NB4 (cell line): ENCODE measurements around the gene PSMD10.

Experiments
- DNase-seq: peaks from one replicate; pipeline ENCODE4 v3.0.0; 2010; ENCODE audit warnings: low read depth
- H3K4me3 ChIP-seq: one replicate; pipeline ENCODE4 v1.5.1; 2011; ENCODE audit warnings: mild to moderate bottlenecking, low read depth, low read length, moderate library complexity
- CTCF ChIP-seq: IDR thresholded peaks from one replicate; pipeline ENCODE4 v1.5.1; 2012; ENCODE audit warnings: low read depth, low read length
- MYC ChIP-seq: IDR thresholded peaks from 2 replicates; pipeline ENCODE4 v1.6.1; 2011; ENCODE audit warnings: low read depth, low read length
- POLR2A ChIP-seq: IDR thresholded peaks from 2 replicates; pipeline ENCODE4 v1.6.1; 2011; ENCODE audit warnings: mild to moderate bottlenecking; ENCODE audit not compliant: insufficient read length; ENCODE audit errors: extremely low read depth
- TF ChIP-seq, protein P1 (sequence below): IDR thresholded peaks from 2 replicates; pipeline ENCODE4 v1.6.1; 2011; ENCODE audit warnings: low read depth, low read length

Gene PSMD10

GRCh38 chrX:108072746-108073145, 18.6 kb downstream of the PSMD10 start:
- TF ChIP-seq MYC (no peak), CTCF (no peak)
- H3K4me3 ChIP-seq: no peak overlapping the region
- DNase-seq: no peak

DNA sequence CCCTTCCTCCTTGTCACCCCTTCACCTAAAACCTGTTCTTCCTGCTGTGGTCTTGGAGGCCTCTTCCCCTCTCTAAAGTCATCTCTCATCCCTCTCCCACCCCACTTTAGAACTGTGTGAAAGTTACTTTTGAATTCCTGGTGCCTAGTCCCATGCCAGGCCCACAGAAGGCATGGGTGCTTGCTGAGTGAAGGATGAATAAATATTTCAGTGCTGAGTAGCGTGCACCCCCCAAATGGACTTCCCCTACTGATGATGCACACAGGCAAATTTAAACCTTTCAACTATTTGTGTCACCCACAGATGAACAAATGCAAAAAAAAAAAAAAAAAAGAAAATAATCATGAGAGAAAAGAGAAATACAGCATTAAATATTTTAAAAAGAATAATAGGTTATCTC, 19.8 kb downstream of the PSMD10 start:
- TF ChIP-seq, protein P1, sequence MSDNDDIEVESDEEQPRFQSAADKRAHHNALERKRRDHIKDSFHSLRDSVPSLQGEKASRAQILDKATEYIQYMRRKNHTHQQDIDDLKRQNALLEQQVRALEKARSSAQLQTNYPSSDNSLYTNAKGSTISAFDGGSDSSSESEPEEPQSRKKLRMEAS: no peak
- TF ChIP-seq CTCF (no peak), MYC (no peak), POLR2A (no peak)
- DNase-seq: no peak

DNA sequence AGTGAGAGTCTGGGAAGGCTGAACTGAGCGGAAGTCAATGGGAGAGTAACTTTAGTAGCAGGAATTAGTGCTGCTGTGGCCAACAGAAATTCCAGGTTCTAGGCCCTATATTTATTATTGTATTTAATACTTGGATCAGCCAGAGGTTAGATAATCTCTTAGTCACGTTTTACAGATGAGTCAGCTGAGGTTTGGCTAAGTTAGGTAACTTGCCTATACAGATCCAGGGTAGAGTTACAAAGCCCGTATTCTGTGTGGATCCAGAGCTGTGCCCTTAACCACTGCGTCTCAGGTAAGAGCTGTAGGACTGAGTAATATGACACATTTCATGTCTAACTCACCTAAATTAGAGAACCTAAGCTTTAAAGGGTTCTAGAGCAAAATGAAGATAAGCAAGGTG, 20.5 kb downstream of the PSMD10 start:
- no peak for TF ChIP-seq CTCF
- no peak for TF ChIP-seq POLR2A
- DNase-seq: no peak

More for the DNA sequence above, 19.8 kb downstream of the PSMD10 start:
- no peak overlapping the region for H3K4me3 ChIP-seq

GRCh38 chrX:108068121-108068520, 23.2 kb downstream of the PSMD10 start:
- TF ChIP-seq CTCF (no peak), MYC (no peak), POLR2A (no peak)
- TF ChIP-seq, protein P1: no peak
- no peak for DNase-seq
- H3K4me3 ChIP-seq: no peak overlapping the region

More for the DNA sequence above, 20.5 kb downstream of the PSMD10 start:
- H3K4me3 ChIP-seq: no peak overlapping the region

DNA sequence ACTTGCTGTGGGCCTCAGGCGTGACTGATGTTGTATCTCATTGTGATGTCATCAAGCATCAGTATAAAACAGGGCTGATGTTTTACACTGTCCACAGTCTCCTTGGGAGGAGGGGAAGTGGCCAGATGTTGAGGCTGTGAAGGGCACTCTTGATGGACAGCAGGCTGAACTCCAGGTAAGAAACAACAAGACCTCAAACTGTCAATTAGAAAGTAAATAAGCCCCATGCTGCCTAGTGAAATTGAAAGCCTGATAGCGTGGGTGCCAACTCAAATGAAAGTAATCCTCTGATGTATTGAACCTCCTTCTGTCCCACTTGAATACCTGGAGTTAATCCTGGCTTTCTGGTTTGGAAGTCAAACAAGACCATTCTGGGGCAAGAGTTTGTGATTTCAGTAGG, 26.7 kb downstream of the PSMD10 start:
- H3K4me3 ChIP-seq: no peak overlapping the region
- TF ChIP-seq MYC (no peak), POLR2A (no peak), CTCF (no peak)
- TF ChIP-seq, protein P1: no peak
- DNase-seq: no peak

GRCh38 chrX:108064001-108064400, 27.3 kb downstream of the PSMD10 start:
- no peak for TF ChIP-seq MYC
- no peak for TF ChIP-seq CTCF
- TF ChIP-seq, protein P1: no peak
- no peak for TF ChIP-seq POLR2A
- DNase-seq: no peak
- H3K4me3 ChIP-seq: no peak overlapping the region
